Measurements from ENCODE around the gene ZC3H15.

Gene ZC3H15

DNA sequence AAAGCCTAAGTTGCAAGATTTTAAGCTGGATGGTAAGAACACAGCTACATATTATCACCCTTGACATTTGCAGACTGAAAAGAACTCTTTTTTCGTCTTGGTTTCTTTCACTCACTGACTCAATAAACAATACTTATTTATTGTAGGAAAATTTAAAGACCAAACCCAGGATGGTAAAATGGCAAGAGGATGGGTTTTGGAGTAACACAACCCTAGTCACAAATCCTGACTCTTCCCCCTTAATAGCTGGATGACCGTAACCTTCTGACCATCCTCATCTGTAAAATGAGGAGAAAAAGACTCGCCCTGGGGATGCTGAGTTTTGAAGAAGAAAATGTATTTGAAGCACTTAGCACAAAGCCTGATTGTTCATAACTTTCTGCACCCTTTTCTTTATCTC lies 48.3 kb downstream of the ZC3H15 start:
- Histone ChIP-seq H3K14ac (ENCODE audit: low read length) (no peak overlapping the region), H2AFZ (ENCODE audit: low read length) (no peak overlapping the region), H2BK12ac (ENCODE audit: low read length) (no peak overlapping the region), H3K27ac (replicated peaks; ENCODE audit: low read length) (no peak overlapping the region), H3K23ac (ENCODE audit: low read depth, low read length, poor library complexity) (no peak overlapping the region), H3K27me3 (ENCODE audit: control insufficient read depth in 3 of 3, insufficient read depth in 3 of 3, low read depth in 1 of 3, low read length in 3 of 3) (no peaks in the 10 kb centered on the region), H3K9me3 (replicated peaks in 1 of 2; ENCODE audit: control insufficient read depth in 2 of 2, insufficient read depth in 1 of 2, low read depth in 1 of 2, low read length in 2 of 2) (no peaks in the 10 kb centered on the region), H3K79me1 (ENCODE audit: low read depth, low read length) (no peaks in the 10 kb centered on the region), H2BK120ac (ENCODE audit: low read depth, low read length) (no peak overlapping the region), H2AK5ac (ENCODE audit: low read depth, low read length) (no peak overlapping the region), H3K18ac (ENCODE audit: low read length) (no peak overlapping the region), H3K4me1 (ENCODE audit: control insufficient read depth in 2 of 2, insufficient read depth in 1 of 2, low read depth in 1 of 2, low read length in 2 of 2) (peaks cover 0 to 5% of the 10 kb centered on the region in 2 donors), H3K4me2 (ENCODE audit: insufficient read depth, low read length, poor library complexity, severe bottlenecking) (no peak overlapping the region), H3K4me3 (ENCODE audit: low read length in 2 of 2) (no peak overlapping the region), H2BK5ac (ENCODE audit: low read length) (no peak overlapping the region), H3K36me3 (replicated peaks in 1 of 2; ENCODE audit: control insufficient read depth in 2 of 2, insufficient read depth in 2 of 2, low read length in 2 of 2) (no peaks in the 10 kb centered on the region), H3K4ac (ENCODE audit: low read length) (no peak overlapping the region), H2BK15ac (ENCODE audit: low read length) (no peak overlapping the region), H4K8ac (ENCODE audit: low read depth, low read length) (no peak overlapping the region), H4K91ac (ENCODE audit: low read depth, low read length, poor library complexity) (no peak overlapping the region), H3K9ac (ENCODE audit: low read depth, low read length, poor library complexity) (no peak overlapping the region)
- WGBS, 2 donors (ENCODE audit: extremely low coverage in 2 of 2, insufficient read length in 2 of 2, insufficient replicate concordance in 1 of 2) = no CpG with 5 or more reads among the region's 3 CpGs
- DNase-seq (ENCODE audit: low spot score) = no peak

DNA sequence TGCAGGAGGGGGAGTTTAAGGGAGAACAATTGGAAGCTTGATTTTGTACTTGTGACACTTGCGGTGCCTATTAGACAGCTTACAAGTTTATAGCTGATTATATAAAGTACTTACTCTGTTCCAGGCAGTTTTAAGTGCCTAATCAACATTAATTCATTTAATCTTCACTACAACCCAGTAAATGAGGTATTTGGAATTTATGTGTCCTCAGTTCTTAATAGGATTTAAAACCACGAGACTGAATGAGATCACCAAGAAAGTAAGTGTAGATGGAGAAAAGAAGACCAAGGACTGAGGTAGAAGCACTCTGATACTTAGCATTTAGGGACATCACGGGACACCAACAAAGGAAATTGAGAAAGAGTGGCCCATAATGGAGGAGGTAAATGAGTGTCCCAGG lies 49.8 kb downstream of the ZC3H15 start:
- H3K4ac ChIP-seq (ENCODE audit: low read length) = no peak overlapping the region
- no peak overlapping the region for H3K14ac ChIP-seq (ENCODE audit: low read length)
- no CpG with 5 or more reads among the region's 3 CpGs for WGBS, 2 donors (ENCODE audit: extremely low coverage in 2 of 2, insufficient read length in 2 of 2, insufficient replicate concordance in 1 of 2)
- no peak overlapping the region for H3K4me2 ChIP-seq (ENCODE audit: insufficient read depth, low read length, poor library complexity, severe bottlenecking)
- H3K79me1 ChIP-seq (ENCODE audit: low read depth, low read length) = no peaks in the 10 kb centered on the region
- no peak overlapping the region for H3K9ac ChIP-seq (ENCODE audit: low read depth, low read length, poor library complexity)
- H4K8ac ChIP-seq (ENCODE audit: low read depth, low read length) = no peak overlapping the region
- H2BK15ac ChIP-seq (ENCODE audit: low read length) = no peak overlapping the region
- no peaks in the 10 kb centered on the region for H3K9me3 ChIP-seq (replicated peaks in 1 of 2; ENCODE audit: control insufficient read depth in 2 of 2, insufficient read depth in 1 of 2, low read depth in 1 of 2, low read length in 2 of 2)
- H3K4me1 ChIP-seq (ENCODE audit: control insufficient read depth in 2 of 2, insufficient read depth in 1 of 2, low read depth in 1 of 2, low read length in 2 of 2) = peaks cover 0 to 5% of the 10 kb centered on the region in 2 donors
- H2BK120ac ChIP-seq (ENCODE audit: low read depth, low read length) = no peak overlapping the region
- H2AFZ ChIP-seq (ENCODE audit: low read length) = no peak overlapping the region
- H2BK5ac ChIP-seq (ENCODE audit: low read length) = no peak overlapping the region
- no peak for DNase-seq (ENCODE audit: low spot score)
- no peak overlapping the region for H3K23ac ChIP-seq (ENCODE audit: low read depth, low read length, poor library complexity)
- no peak overlapping the region for H3K18ac ChIP-seq (ENCODE audit: low read length)
- no peaks in the 10 kb centered on the region for H3K36me3 ChIP-seq (replicated peaks in 1 of 2; ENCODE audit: control insufficient read depth in 2 of 2, insufficient read depth in 2 of 2, low read length in 2 of 2)
- H2BK12ac ChIP-seq (ENCODE audit: low read length) = no peak overlapping the region
- no peaks in the 10 kb centered on the region for H3K27me3 ChIP-seq (ENCODE audit: control insufficient read depth in 3 of 3, insufficient read depth in 3 of 3, low read depth in 1 of 3, low read length in 3 of 3)
- H3K27ac ChIP-seq (replicated peaks; ENCODE audit: low read length) = no peak overlapping the region
- no peak overlapping the region for H4K91ac ChIP-seq (ENCODE audit: low read depth, low read length, poor library complexity)
- H2AK5ac ChIP-seq (ENCODE audit: low read depth, low read length) = no peak overlapping the region
- H3K4me3 ChIP-seq (ENCODE audit: low read length in 2 of 2) = no peak overlapping the region

DNA sequence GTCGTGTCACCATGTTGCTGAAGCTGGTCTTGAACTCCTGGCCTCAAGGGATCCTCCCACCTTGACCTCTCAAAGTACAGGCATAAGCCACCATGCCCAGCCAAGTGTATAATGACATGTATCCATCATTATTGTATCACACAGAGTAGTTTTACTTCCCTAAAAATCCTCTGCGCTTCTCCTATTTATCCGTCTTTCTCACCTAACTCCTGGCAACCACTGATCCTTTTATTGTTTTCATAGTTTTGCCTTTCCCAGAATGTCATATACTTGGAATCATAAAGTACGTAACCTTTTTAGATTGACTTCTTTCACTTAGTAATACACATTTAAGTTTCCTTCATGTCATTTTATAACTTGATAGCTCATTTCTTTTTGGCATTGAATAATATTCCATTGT lies 51.0 kb downstream of the ZC3H15 start:
- H2AK5ac ChIP-seq (ENCODE audit: low read depth, low read length) = no peak overlapping the region
- H2AFZ ChIP-seq (ENCODE audit: low read length) = no peak overlapping the region
- no peak overlapping the region for H2BK12ac ChIP-seq (ENCODE audit: low read length)
- no peak overlapping the region for H3K14ac ChIP-seq (ENCODE audit: low read length)
- DNase-seq (ENCODE audit: low spot score) = no peak
- no peak overlapping the region for H3K4me2 ChIP-seq (ENCODE audit: insufficient read depth, low read length, poor library complexity, severe bottlenecking)
- no CpG with 5 or more reads among the region's 4 CpGs for WGBS, 2 donors (ENCODE audit: extremely low coverage in 2 of 2, insufficient read length in 2 of 2, insufficient replicate concordance in 1 of 2)
- no peak overlapping the region for H3K4me3 ChIP-seq (ENCODE audit: low read length in 2 of 2)
- no peak overlapping the region for H4K8ac ChIP-seq (ENCODE audit: low read depth, low read length)
- H3K9me3 ChIP-seq (replicated peaks in 1 of 2; ENCODE audit: control insufficient read depth in 2 of 2, insufficient read depth in 1 of 2, low read depth in 1 of 2, low read length in 2 of 2) = no peaks in the 10 kb centered on the region
- H3K27ac ChIP-seq (replicated peaks; ENCODE audit: low read length) = no peak overlapping the region
- H3K4me1 ChIP-seq (ENCODE audit: control insufficient read depth in 2 of 2, insufficient read depth in 1 of 2, low read depth in 1 of 2, low read length in 2 of 2) = peaks cover 0 to 5% of the 10 kb centered on the region in 2 donors
- H3K4ac ChIP-seq (ENCODE audit: low read length) = no peak overlapping the region
- no peaks in the 10 kb centered on the region for H3K27me3 ChIP-seq (ENCODE audit: control insufficient read depth in 3 of 3, insufficient read depth in 3 of 3, low read depth in 1 of 3, low read length in 3 of 3)
- no peak overlapping the region for H3K18ac ChIP-seq (ENCODE audit: low read length)
- no peak overlapping the region for H2BK15ac ChIP-seq (ENCODE audit: low read length)
- H4K91ac ChIP-seq (ENCODE audit: low read depth, low read length, poor library complexity) = no peak overlapping the region
- no peak overlapping the region for H2BK120ac ChIP-seq (ENCODE audit: low read depth, low read length)
- no peaks in the 10 kb centered on the region for H3K36me3 ChIP-seq (replicated peaks in 1 of 2; ENCODE audit: control insufficient read depth in 2 of 2, insufficient read depth in 2 of 2, low read length in 2 of 2)
- no peaks in the 10 kb centered on the region for H3K79me1 ChIP-seq (ENCODE audit: low read depth, low read length)
- no peak overlapping the region for H3K9ac ChIP-seq (ENCODE audit: low read depth, low read length, poor library complexity)
- no peak overlapping the region for H3K23ac ChIP-seq (ENCODE audit: low read depth, low read length, poor library complexity)
- no peak overlapping the region for H2BK5ac ChIP-seq (ENCODE audit: low read length)

DNA sequence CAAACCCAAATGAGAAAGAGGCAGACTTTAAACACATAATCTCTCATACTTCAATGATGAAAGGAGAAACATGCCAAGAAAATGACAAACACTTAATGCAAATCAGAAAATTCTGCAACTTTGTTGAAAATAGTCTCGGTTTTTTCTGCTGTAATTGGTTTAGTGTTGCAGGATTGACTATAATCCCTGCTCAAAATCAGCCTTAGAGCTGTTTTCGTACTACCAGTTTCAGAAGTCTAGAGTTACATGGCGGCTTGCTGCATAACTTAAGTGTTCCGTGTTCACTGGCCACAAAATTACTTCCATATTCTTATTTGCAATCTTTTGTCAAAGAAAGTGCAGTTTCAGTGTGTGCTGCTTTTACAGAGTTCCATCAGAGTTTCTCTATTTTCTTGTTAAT lies 54.9 kb downstream of the ZC3H15 start:
- Histone ChIP-seq H2BK120ac (ENCODE audit: low read depth, low read length) (no peak overlapping the region), H2BK5ac (ENCODE audit: low read length) (no peak overlapping the region), H3K9me3 (replicated peaks in 1 of 2; ENCODE audit: control insufficient read depth in 2 of 2, insufficient read depth in 1 of 2, low read depth in 1 of 2, low read length in 2 of 2) (no peaks in the 10 kb centered on the region), H3K36me3 (replicated peaks in 1 of 2; ENCODE audit: control insufficient read depth in 2 of 2, insufficient read depth in 2 of 2, low read length in 2 of 2) (no peaks in the 10 kb centered on the region), H2AFZ (ENCODE audit: low read length) (no peak overlapping the region), H2BK15ac (ENCODE audit: low read length) (no peak overlapping the region), H2AK5ac (ENCODE audit: low read depth, low read length) (no peak overlapping the region), H3K79me1 (ENCODE audit: low read depth, low read length) (no peaks in the 10 kb centered on the region), H3K23ac (ENCODE audit: low read depth, low read length, poor library complexity) (no peak overlapping the region), H4K91ac (ENCODE audit: low read depth, low read length, poor library complexity) (no peak overlapping the region), H3K4ac (ENCODE audit: low read length) (no peak overlapping the region), H4K8ac (ENCODE audit: low read depth, low read length) (no peak overlapping the region), H2BK12ac (ENCODE audit: low read length) (no peak overlapping the region), H3K14ac (ENCODE audit: low read length) (no peak overlapping the region), H3K18ac (ENCODE audit: low read length) (no peak overlapping the region), H3K4me2 (ENCODE audit: insufficient read depth, low read length, poor library complexity, severe bottlenecking) (no peak overlapping the region), H3K4me1 (ENCODE audit: control insufficient read depth in 2 of 2, insufficient read depth in 1 of 2, low read depth in 1 of 2, low read length in 2 of 2) (peaks cover 4 to 7% of the 10 kb centered on the region in 2 donors), H3K4me3 (ENCODE audit: low read length in 2 of 2) (no peak overlapping the region), H3K27ac (replicated peaks; ENCODE audit: low read length) (no peak overlapping the region), H3K9ac (ENCODE audit: low read depth, low read length, poor library complexity) (no peak overlapping the region), H3K27me3 (ENCODE audit: control insufficient read depth in 3 of 3, insufficient read depth in 3 of 3, low read depth in 1 of 3, low read length in 3 of 3) (no peaks in the 10 kb centered on the region)
- no peak for DNase-seq (ENCODE audit: low spot score)
- no CpG with 5 or more reads among the region's 4 CpGs for WGBS, 2 donors (ENCODE audit: extremely low coverage in 2 of 2, insufficient read length in 2 of 2, insufficient replicate concordance in 1 of 2)
